GM20431 (cell line): ENCODE results near the gene FRAT2.

Source experiments
- in situ Hi-C: fragments of 300-500 bp; cut with MseI, MboI; formaldehyde crosslinking; loops from one replicate; pipeline ENCODE4 v1.15.0; 2020; ENCODE audit warnings: low sequenced_read_pairs; ENCODE audit not compliant: unreplicated experiment

Gene FRAT2

GRCh38 chr10:97334370-97335175 is at the start of gene FRAT2:
Gene FRAT2, minus strand, starts transcription at chr10:97334729. Its CDS starts 157 bp downstream, at chr10:97334572.
- in situ Hi-C loops: no loop called here

GRCh38 chr10:97384156-97384555 is 49.6 kb upstream of the FRAT2 start:
- in situ Hi-C loops: no loop called here

GRCh38 chr10:97383159-97383558 is 48.6 kb upstream of the FRAT2 start:
- in situ Hi-C loops: no loop called here

GRCh38 chr10:97381626-97382025 is 47.1 kb upstream of the FRAT2 start:
- in situ Hi-C loops: no loop called here

GRCh38 chr10:97380516-97380915 is 46.0 kb upstream of the FRAT2 start:
- in situ Hi-C loops: no loop called here

GRCh38 chr10:97378933-97379921 is 44.7 kb upstream of the FRAT2 start:
- in situ Hi-C loops: no loop called here

GRCh38 chr10:97376413-97376812 is 41.9 kb upstream of the FRAT2 start:
- in situ Hi-C loops: no loop called here

- in situ Hi-C loops: no loop called here
Observed at GRCh38 chr10:97373456-97373855, 38.9 kb upstream of the FRAT2 start.

GRCh38 chr10:97372233-97372875 is 37.8 kb upstream of the FRAT2 start:
- in situ Hi-C loops: no loop called here

- in situ Hi-C loops: no loop called here
Observed at GRCh38 chr10:97371696-97372095, 37.2 kb upstream of the FRAT2 start.

- in situ Hi-C loops: no loop called here
Observed at GRCh38 chr10:97367126-97367649, 32.7 kb upstream of the FRAT2 start.

- in situ Hi-C loops: no loop called here
Observed at GRCh38 chr10:97366572-97366971, 32.0 kb upstream of the FRAT2 start.

GRCh38 chr10:97365761-97366351 is 31.3 kb upstream of the FRAT2 start:
- in situ Hi-C loops: no loop called here

- in situ Hi-C loops: no loop called here
Observed at GRCh38 chr10:97363071-97363470, 28.5 kb upstream of the FRAT2 start.

GRCh38 chr10:97362310-97363033 is 27.9 kb upstream of the FRAT2 start:
- in situ Hi-C loops: no loop called here

- in situ Hi-C loops: no loop called here
Observed at GRCh38 chr10:97361537-97361901, 27.0 kb upstream of the FRAT2 start.

- in situ Hi-C loops: no loop called here
Observed at GRCh38 chr10:97360705-97361536, 26.4 kb upstream of the FRAT2 start.

GRCh38 chr10:97358781-97359180 is 24.3 kb upstream of the FRAT2 start:
- in situ Hi-C loops: no loop called here
